Measurements from ENCODE around the gene VWA5A. TPM values are rescaled to one million over a fixed set of nuclear protein-coding genes. Genes with fewer than 3 reads are reported as not detected.
"Not testable (repeated sequence)": the region's sequence is repeated elsewhere in the genome, so short reads cannot be mapped to it uniquely, and the experiment has no call there.

VWA5A gene
- total RNA-seq, 2 experiments from 2014 or later, result 0.38 to 2.1 TPM

DNA sequence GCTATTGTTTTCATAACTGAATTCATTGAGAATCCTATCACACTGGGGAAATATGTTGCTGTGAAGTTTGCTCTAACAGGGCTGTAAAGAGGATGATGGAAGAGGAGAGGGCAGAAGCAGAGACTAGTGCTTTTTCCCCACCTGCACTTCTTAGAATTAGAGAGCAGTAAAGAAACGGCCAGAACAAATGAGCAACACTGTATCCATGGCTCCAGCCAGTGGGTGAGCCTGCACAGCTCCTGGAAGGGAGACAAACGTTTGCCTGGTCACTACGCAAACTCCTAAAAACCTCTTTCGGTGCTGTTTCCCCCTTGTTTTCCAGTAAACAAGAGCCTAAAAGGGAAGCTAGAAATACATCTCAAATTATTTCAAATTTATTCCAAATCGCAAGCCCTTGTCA, 45.7 kb downstream of the VWA5A start:
- CTCF ChIA-PET (ENCODE audit: unreplicated experiment), result no interaction called here
- DNase-seq (ENCODE audit: low spot score), result no peak
- POLR2A ChIA-PET, result interaction anchor here (0.6 to 1.3 kb wide), 2 partner anchors 9 to 1472 kb away, joined by 3 to 4 read pairs; no protein-coding TSS in a partner anchor
- H3K9me3 ChIP-seq (ENCODE audit: low read length), result no peaks in the 10 kb centered on the region
- BruUV-seq (replicated peaks), result no TSS peak
- H3K36me3 ChIP-seq (ENCODE audit: insufficient read depth, low read length), result no peaks in the 10 kb centered on the region
- H3K9me2 ChIP-seq (ENCODE audit: insufficient read depth, low read length), result no peaks in the 10 kb centered on the region
- TF ChIP-seq EZH2phosphoT487 (IDR thresholded peaks at IDR 0.05; ENCODE audit: borderline replicate concordance, low read depth, low read length), result no peak
- no peak for TF ChIP-seq CTCF (conservative IDR thresholded peaks at IDR 0.05; ENCODE audit: low read length)
- H3K4me2 ChIP-seq (ENCODE audit: low read length), result no peak overlapping the region
- intact Hi-C loops (cut with micrococcal nuclease; ENCODE audit: unreplicated experiment), result no loop called here
- H2AFZ ChIP-seq (ENCODE audit: low read length), result no peak overlapping the region
- no peak overlapping the region for H3K27ac ChIP-seq (ENCODE audit: low read depth, low read length, poor library complexity, severe bottlenecking)
- H3K79me2 ChIP-seq (ENCODE audit: insufficient read depth, low read depth, low read length), result no peaks in the 10 kb centered on the region
- H3K4me1 ChIP-seq (ENCODE audit: insufficient read depth, low read length, poor library complexity, severe bottlenecking), result no peaks in the 10 kb centered on the region
- no peaks in the 10 kb centered on the region for H4K20me1 ChIP-seq (ENCODE audit: insufficient read depth, low read length)
- H3K4me3 ChIP-seq (ENCODE audit: low read depth, low read length, poor library complexity, severe bottlenecking), result no peak overlapping the region

DNA sequence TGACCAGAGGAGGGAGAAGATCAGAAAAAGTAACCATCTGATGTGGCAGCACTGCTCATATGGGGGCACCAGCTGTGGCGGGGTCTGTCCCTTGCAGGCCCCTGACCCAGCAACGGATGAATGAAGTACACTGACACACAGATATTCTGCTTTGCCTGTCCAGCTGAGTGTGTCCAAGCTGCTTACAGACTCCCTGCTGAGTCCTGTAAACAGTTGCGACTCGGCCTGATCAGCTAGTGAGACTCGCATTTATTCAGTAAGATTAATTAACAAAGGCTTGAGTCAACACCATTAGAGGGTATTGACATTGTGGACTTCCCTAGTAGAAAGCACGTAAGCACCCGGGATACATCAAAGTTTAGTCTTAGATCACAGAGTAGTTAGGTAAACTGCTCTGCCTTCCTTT, 52.6 kb downstream of the VWA5A start:
- no peaks in the 10 kb centered on the region for H4K20me1 ChIP-seq (ENCODE audit: insufficient read depth, low read length)
- BruUV-seq (replicated peaks), result no TSS peak
- no peak overlapping the region for H2AFZ ChIP-seq (ENCODE audit: low read length)
- H3K9me3 ChIP-seq (ENCODE audit: low read length), result no peaks in the 10 kb centered on the region
- ChIA-PET CTCF (ENCODE audit: unreplicated experiment) (no interaction called here), POLR2A (interaction anchor here (1.1 to 2.1 kb wide), 2 partner anchors 11 to 13 kb away, joined by 4 to 5 read pairs; no protein-coding TSS in a partner anchor)
- no peaks in the 10 kb centered on the region for H3K36me3 ChIP-seq (ENCODE audit: insufficient read depth, low read length)
- intact Hi-C loops (cut with micrococcal nuclease; ENCODE audit: unreplicated experiment), result no loop called here
- H3K27ac ChIP-seq (ENCODE audit: low read depth, low read length, poor library complexity, severe bottlenecking), result no peak overlapping the region
- DNase-seq (ENCODE audit: low spot score), result no peak
- H3K79me2 ChIP-seq (ENCODE audit: insufficient read depth, low read depth, low read length), result no peaks in the 10 kb centered on the region
- H3K4me1 ChIP-seq (ENCODE audit: insufficient read depth, low read length, poor library complexity, severe bottlenecking), result no peaks in the 10 kb centered on the region
- TF ChIP-seq EZH2phosphoT487 (IDR thresholded peaks at IDR 0.05; ENCODE audit: borderline replicate concordance, low read depth, low read length), result no peak
- no peak for TF ChIP-seq CTCF (conservative IDR thresholded peaks at IDR 0.05; ENCODE audit: low read length)
- H3K4me2 ChIP-seq (ENCODE audit: low read length), result no peak overlapping the region
- H3K4me3 ChIP-seq (ENCODE audit: low read depth, low read length, poor library complexity, severe bottlenecking), result no peak overlapping the region
- no peaks in the 10 kb centered on the region for H3K9me2 ChIP-seq (ENCODE audit: insufficient read depth, low read length)

- H3K9me2 ChIP-seq (ENCODE audit: insufficient read depth, low read length), result no peaks in the 10 kb centered on the region
- no TSS peak for BruUV-seq (replicated peaks)
- CTCF ChIA-PET (ENCODE audit: unreplicated experiment), result no interaction called here
Measured at GRCh38 chr11:124168796-124169195, 53.5 kb downstream of the VWA5A start.

GRCh38 chr11:124170315-124170714, 55.1 kb downstream of the VWA5A start:
- BruUV-seq (replicated peaks); POLR2A ChIA-PET; H3K9me2 ChIP-seq (ENCODE audit: insufficient read depth, low read length); DNase-seq (ENCODE audit: low spot score); CTCF ChIA-PET (ENCODE audit: unreplicated experiment); H2AFZ ChIP-seq (ENCODE audit: low read length); intact Hi-C loops (cut with micrococcal nuclease; ENCODE audit: unreplicated experiment); H3K9me3 ChIP-seq (ENCODE audit: low read length); H3K36me3 ChIP-seq (ENCODE audit: insufficient read depth, low read length); H3K27ac ChIP-seq (ENCODE audit: low read depth, low read length, poor library complexity, severe bottlenecking); H3K4me2 ChIP-seq (ENCODE audit: low read length); H3K4me3 ChIP-seq (ENCODE audit: low read depth, low read length, poor library complexity, severe bottlenecking); H3K79me2 ChIP-seq (ENCODE audit: insufficient read depth, low read depth, low read length); H4K20me1 ChIP-seq (ENCODE audit: insufficient read depth, low read length); H3K4me1 ChIP-seq (ENCODE audit: insufficient read depth, low read length, poor library complexity, severe bottlenecking): not testable (repeated sequence)

More at GRCh38 chr11:124168796-124169195, 53.5 kb downstream of the VWA5A start:
- Histone ChIP-seq H3K36me3 (ENCODE audit: insufficient read depth, low read length) (no peaks in the 10 kb centered on the region), H3K79me2 (ENCODE audit: insufficient read depth, low read depth, low read length) (no peaks in the 10 kb centered on the region), H3K4me3 (ENCODE audit: low read depth, low read length, poor library complexity, severe bottlenecking) (no peak overlapping the region), H4K20me1 (ENCODE audit: insufficient read depth, low read length) (no peaks in the 10 kb centered on the region; the same call in 1 of the 2 replicates), H3K27ac (ENCODE audit: low read depth, low read length, poor library complexity, severe bottlenecking) (no peak overlapping the region), H3K9me3 (ENCODE audit: low read length) (no peaks in the 10 kb centered on the region), H2AFZ (ENCODE audit: low read length) (no peak overlapping the region), H3K4me2 (ENCODE audit: low read length) (no peak overlapping the region), H3K4me1 (ENCODE audit: insufficient read depth, low read length, poor library complexity, severe bottlenecking) (no peaks in the 10 kb centered on the region)
- no peak for DNase-seq (ENCODE audit: low spot score)
- TF ChIP-seq EZH2phosphoT487 (IDR thresholded peaks at IDR 0.05; ENCODE audit: borderline replicate concordance, low read depth, low read length), result no peak
- POLR2A ChIA-PET, result no interaction called here
- intact Hi-C loops (cut with micrococcal nuclease; ENCODE audit: unreplicated experiment), result no loop called here
